GDM1 (cell line): Measurements from ENCODE around the gene RCOR3.

Experiments used
- DNase-seq: peaks from one replicate; lab custom pipeline; 2025; lab: John Stamatoyannopoulos, UW

The RCOR3 gene

GRCh38 chr1:211324992-211325775, 66.0 kb downstream of the RCOR3 start:
- no peak for DNase-seq

- no peak for DNase-seq
Measured at GRCh38 chr1:211326140-211326527, 67.0 kb downstream of the RCOR3 start.

- DNase-seq = peak; percentile 44
Measured at GRCh38 chr1:211326528-211327345, 67.6 kb downstream of the RCOR3 start, which contains the start of gene TRAF5. Gene TRAF5, plus strand, starts transcription at chr1:211326833. Its CDS starts 26,407 bp downstream, at chr1:211353240.

- peak; percentile 19 for DNase-seq
Measured at GRCh38 chr1:211327346-211327921, 68.3 kb downstream of the RCOR3 start.

GRCh38 chr1:211328084-211328694, 69.0 kb downstream of the RCOR3 start:
- DNase-seq = no peak

GRCh38 chr1:211328866-211329475, 69.8 kb downstream of the RCOR3 start:
- DNase-seq = no peak

- DNase-seq = no peak
Measured at GRCh38 chr1:211329764-211330201, 70.6 kb downstream of the RCOR3 start.

GRCh38 chr1:211330282-211330936, 71.2 kb downstream of the RCOR3 start:
- DNase-seq = no peak

GRCh38 chr1:211331011-211331709, 72.0 kb downstream of the RCOR3 start:
- DNase-seq = no peak

- no peak for DNase-seq
Measured at GRCh38 chr1:211332036-211332616, 73.0 kb downstream of the RCOR3 start.

GRCh38 chr1:211332830-211333229, 73.7 kb downstream of the RCOR3 start:
- no peak for DNase-seq

GRCh38 chr1:211333906-211334305, 74.7 kb downstream of the RCOR3 start:
- no peak for DNase-seq

GRCh38 chr1:211334986-211335385, 75.8 kb downstream of the RCOR3 start:
- DNase-seq = no peak

- DNase-seq = no peak
Measured at GRCh38 chr1:211335522-211336157, 76.5 kb downstream of the RCOR3 start.

GRCh38 chr1:211336161-211336560, 77.0 kb downstream of the RCOR3 start:
- no peak for DNase-seq

GRCh38 chr1:211336775-211337174, 77.6 kb downstream of the RCOR3 start:
- DNase-seq = no peak

GRCh38 chr1:211337430-211338223, 78.5 kb downstream of the RCOR3 start:
- no peak for DNase-seq

GRCh38 chr1:211338224-211338620, 79.1 kb downstream of the RCOR3 start:
- no peak for DNase-seq

GRCh38 chr1:211339631-211340041, 80.5 kb downstream of the RCOR3 start:
- DNase-seq = no peak
